B cell (primary cell): ENCODE measurements around the gene ITGB7.

Source experiments
- EZH2 ChIP-seq: IDR thresholded peaks from 2 replicates; pipeline ENCODE4 v1.6.1; 2012; ENCODE audit warnings: borderline replicate concordance, low read depth, mild to moderate bottlenecking, moderate library complexity, low read length; ENCODE audit not compliant: insufficient read depth, poor library complexity, severe bottlenecking
- TF ChIP-seq, protein P1 (sequence below): fragments of 200-600 bp; IDR thresholded peaks from one replicate; pipeline ENCODE4 v1.8.0; 2022; ENCODE audit warnings: antibody characterized with exemption, mild to moderate bottlenecking

DNA sequence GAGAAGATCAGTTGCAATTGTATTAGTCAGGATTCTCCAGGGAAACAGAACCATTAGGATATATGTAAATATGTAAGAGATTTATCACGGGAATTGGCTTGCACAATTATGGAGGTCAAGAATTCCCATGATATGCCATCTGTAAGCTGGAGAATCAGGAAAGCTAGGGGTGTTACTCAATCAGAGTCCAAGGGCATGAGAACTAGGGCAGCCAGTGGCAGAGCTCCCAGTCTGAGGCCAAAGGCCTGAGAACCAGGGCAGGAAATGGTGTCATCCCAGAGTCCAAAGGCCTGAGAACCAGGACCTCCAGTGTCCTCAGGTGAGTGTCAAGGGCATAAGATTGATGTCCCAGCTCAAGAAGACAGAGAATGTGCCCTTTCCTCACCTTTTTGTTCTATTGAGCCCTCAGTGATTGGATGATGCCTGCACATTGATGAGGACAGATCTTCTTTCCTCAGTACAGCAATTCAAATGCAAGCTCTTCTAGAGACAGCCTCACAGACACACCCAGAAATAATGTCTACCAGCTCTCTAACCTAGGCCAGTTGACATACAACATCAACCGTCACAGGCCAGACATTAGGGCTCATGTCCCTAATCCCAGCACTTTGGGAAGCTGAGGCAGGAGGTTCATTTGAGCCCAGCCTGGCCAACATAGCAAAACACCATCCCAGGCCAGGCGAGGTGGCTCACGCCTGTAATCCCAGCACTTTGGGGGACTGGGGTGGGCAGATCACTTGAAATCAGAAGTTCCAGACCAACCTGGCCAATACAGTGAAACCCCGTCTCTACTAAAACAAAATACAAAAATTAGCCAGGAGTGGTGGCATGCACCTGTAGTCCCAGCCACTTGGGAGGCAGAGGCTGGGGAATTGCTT lies 61.4 kb downstream of the ITGB7 start:
- TF ChIP-seq, protein P1, sequence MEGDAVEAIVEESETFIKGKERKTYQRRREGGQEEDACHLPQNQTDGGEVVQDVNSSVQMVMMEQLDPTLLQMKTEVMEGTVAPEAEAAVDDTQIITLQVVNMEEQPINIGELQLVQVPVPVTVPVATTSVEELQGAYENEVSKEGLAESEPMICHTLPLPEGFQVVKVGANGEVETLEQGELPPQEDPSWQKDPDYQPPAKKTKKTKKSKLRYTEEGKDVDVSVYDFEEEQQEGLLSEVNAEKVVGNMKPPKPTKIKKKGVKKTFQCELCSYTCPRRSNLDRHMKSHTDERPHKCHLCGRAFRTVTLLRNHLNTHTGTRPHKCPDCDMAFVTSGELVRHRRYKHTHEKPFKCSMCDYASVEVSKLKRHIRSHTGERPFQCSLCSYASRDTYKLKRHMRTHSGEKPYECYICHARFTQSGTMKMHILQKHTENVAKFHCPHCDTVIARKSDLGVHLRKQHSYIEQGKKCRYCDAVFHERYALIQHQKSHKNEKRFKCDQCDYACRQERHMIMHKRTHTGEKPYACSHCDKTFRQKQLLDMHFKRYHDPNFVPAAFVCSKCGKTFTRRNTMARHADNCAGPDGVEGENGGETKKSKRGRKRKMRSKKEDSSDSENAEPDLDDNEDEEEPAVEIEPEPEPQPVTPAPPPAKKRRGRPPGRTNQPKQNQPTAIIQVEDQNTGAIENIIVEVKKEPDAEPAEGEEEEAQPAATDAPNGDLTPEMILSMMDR = no peak
- no peak for TF ChIP-seq EZH2
